ENCODE results near the gene ROBO1.

The ROBO1 gene

GRCh38 chr3:79684041-79684440, 83.8 kb downstream of the ROBO1 start:
- ChIA-PET CTCF (no interaction called here), POLR2A (no interaction called here)
- no peak for DNase-seq (ENCODE audit: extremely low spot score)
- TF ChIP-seq SP1 (IDR thresholded peaks at IDR 0.05) (no peak), ELF4 (IDR thresholded peaks at IDR 0.05) (no peak), CTBP1 (IDR thresholded peaks at IDR 0.05; ENCODE audit: borderline replicate concordance) (no peak), ZNF384 (IDR thresholded peaks at IDR 0.05) (no peak), BHLHE40 (IDR thresholded peaks at IDR 0.05; ENCODE audit: borderline replicate concordance) (no peak), FOXK2 (IDR thresholded peaks at IDR 0.05) (no peak), ARNT (IDR thresholded peaks at IDR 0.05) (no peak), FOXA1 (IDR thresholded peaks at IDR 0.05) (no peak), NFRKB (IDR thresholded peaks at IDR 0.05) (no peak), TARDBP (IDR thresholded peaks at IDR 0.05) (no peak), HDGF (IDR thresholded peaks at IDR 0.05; ENCODE audit: borderline replicate concordance) (no peak)
- TF ChIP-seq, protein P1, sequence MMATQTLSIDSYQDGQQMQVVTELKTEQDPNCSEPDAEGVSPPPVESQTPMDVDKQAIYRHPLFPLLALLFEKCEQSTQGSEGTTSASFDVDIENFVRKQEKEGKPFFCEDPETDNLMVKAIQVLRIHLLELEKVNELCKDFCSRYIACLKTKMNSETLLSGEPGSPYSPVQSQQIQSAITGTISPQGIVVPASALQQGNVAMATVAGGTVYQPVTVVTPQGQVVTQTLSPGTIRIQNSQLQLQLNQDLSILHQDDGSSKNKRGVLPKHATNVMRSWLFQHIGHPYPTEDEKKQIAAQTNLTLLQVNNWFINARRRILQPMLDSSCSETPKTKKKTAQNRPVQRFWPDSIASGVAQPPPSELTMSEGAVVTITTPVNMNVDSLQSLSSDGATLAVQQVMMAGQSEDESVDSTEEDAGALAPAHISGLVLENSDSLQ (IDR thresholded peaks at IDR 0.05), result no peak

- POLR2A ChIA-PET, result no interaction called here
- DNase-seq (ENCODE audit: extremely low spot score), result no peak
- TF ChIP-seq, protein P1 (IDR thresholded peaks at IDR 0.05), result no peak
- TF ChIP-seq ARNT (IDR thresholded peaks at IDR 0.05) (no peak), LEF1 (IDR thresholded peaks at IDR 0.05; ENCODE audit: borderline replicate concordance) (no peak), HDGF (IDR thresholded peaks at IDR 0.05; ENCODE audit: borderline replicate concordance) (no peak), SUZ12 (IDR thresholded peaks at IDR 0.05) (no peak), SP1 (IDR thresholded peaks at IDR 0.05) (no peak), NFRKB (IDR thresholded peaks at IDR 0.05) (no peak), CTBP1 (IDR thresholded peaks at IDR 0.05; ENCODE audit: borderline replicate concordance) (no peak), FOXM1 (IDR thresholded peaks at IDR 0.05; ENCODE audit: borderline replicate concordance) (no peak), L3MBTL2 (conservative IDR thresholded peaks at IDR 0.05) (no peak), FOXA1 (IDR thresholded peaks at IDR 0.05) (no peak), BHLHE40 (IDR thresholded peaks at IDR 0.05; ENCODE audit: borderline replicate concordance) (no peak), TARDBP (IDR thresholded peaks at IDR 0.05) (no peak), FOXK2 (IDR thresholded peaks at IDR 0.05) (no peak), ELF4 (IDR thresholded peaks at IDR 0.05) (no peak)
- CTCF ChIA-PET, result no interaction called here
These were observed 95.1 kb downstream of the ROBO1 start for GRCh38 chr3:79672731-79673130.

- no peak for TF ChIP-seq LEF1 (IDR thresholded peaks at IDR 0.05; ENCODE audit: borderline replicate concordance)
- no peak for TF ChIP-seq SUZ12 (IDR thresholded peaks at IDR 0.05)
- TF ChIP-seq NFRKB (IDR thresholded peaks at IDR 0.05), result no peak
- no peak for TF ChIP-seq FOXM1 (IDR thresholded peaks at IDR 0.05; ENCODE audit: borderline replicate concordance)
- TF ChIP-seq BHLHE40 (IDR thresholded peaks at IDR 0.05; ENCODE audit: borderline replicate concordance), result no peak
- TF ChIP-seq ARNT (IDR thresholded peaks at IDR 0.05), result no peak
- no peak for TF ChIP-seq FOXA1 (IDR thresholded peaks at IDR 0.05)
- TF ChIP-seq HDGF (IDR thresholded peaks at IDR 0.05; ENCODE audit: borderline replicate concordance), result no peak
- no peak for TF ChIP-seq TARDBP (IDR thresholded peaks at IDR 0.05)
- TF ChIP-seq SP1 (IDR thresholded peaks at IDR 0.05), result no peak
- TF ChIP-seq ZNF384 (IDR thresholded peaks at IDR 0.05), result no peak
- POLR2A ChIA-PET, result no interaction called here
- CTCF ChIA-PET, result no interaction called here
- no peak for DNase-seq (ENCODE audit: extremely low spot score)
These were observed 95.7 kb downstream of the ROBO1 start for GRCh38 chr3:79672075-79672474.

DNA sequence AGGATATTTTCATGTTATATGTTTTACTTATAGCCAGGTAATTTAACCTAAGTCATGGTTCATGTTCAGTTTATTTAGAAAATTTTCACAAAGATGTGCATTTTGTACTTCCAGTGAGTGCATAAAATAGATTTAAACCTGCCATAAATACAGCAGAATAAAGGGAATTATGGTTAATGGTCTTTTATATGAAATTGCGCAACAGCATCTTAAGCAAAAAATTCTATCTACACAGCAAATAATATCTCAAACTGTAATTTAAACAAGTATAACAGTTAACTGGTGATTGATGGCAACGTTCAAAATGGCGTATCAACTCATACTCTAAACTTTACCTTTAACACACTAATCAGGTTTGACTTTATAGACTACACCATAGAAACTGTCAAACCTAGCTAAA, 97.6 kb downstream of the ROBO1 start:
- TF ChIP-seq NFRKB (IDR thresholded peaks at IDR 0.05) (no peak), L3MBTL2 (conservative IDR thresholded peaks at IDR 0.05) (no peak), ELF4 (IDR thresholded peaks at IDR 0.05) (no peak), CTBP1 (IDR thresholded peaks at IDR 0.05; ENCODE audit: borderline replicate concordance) (no peak), ZNF384 (IDR thresholded peaks at IDR 0.05) (no peak), FOXA1 (IDR thresholded peaks at IDR 0.05) (no peak), TARDBP (IDR thresholded peaks at IDR 0.05) (no peak), HDGF (IDR thresholded peaks at IDR 0.05; ENCODE audit: borderline replicate concordance) (no peak), FOXM1 (IDR thresholded peaks at IDR 0.05; ENCODE audit: borderline replicate concordance) (no peak), SUZ12 (IDR thresholded peaks at IDR 0.05) (no peak), ARNT (IDR thresholded peaks at IDR 0.05) (no peak), SP1 (IDR thresholded peaks at IDR 0.05) (no peak), LEF1 (IDR thresholded peaks at IDR 0.05; ENCODE audit: borderline replicate concordance) (no peak), BHLHE40 (IDR thresholded peaks at IDR 0.05; ENCODE audit: borderline replicate concordance) (no peak), FOXK2 (IDR thresholded peaks at IDR 0.05) (no peak)
- TF ChIP-seq, protein P1 (IDR thresholded peaks at IDR 0.05), result no peak
- no peak for DNase-seq (ENCODE audit: extremely low spot score)
- CTCF ChIA-PET, result no interaction called here
- POLR2A ChIA-PET, result no interaction called here

DNA sequence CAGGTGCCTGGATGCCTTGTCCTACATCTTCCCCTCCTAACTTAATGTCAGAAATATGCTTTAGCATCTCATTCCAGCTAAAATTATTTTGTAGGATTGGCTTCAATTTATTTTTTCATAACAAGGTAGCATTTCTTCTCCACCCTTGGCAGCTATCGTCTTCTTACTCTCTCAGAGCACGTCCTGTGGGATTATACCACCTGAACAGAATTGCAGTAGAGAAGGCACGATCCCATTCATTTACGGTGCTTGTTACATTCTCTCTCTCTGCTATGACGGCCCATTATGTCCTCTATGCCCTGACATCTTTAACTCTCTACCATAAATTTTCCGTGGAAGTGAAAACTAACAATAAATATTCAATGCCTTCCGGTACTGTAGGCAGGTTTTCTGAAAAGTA, 103.3 kb downstream of the ROBO1 start:
- CTCF ChIA-PET, result no interaction called here
- no peak for TF ChIP-seq LEF1 (IDR thresholded peaks at IDR 0.05; ENCODE audit: borderline replicate concordance)
- TF ChIP-seq ARNT (IDR thresholded peaks at IDR 0.05), result no peak
- no peak for TF ChIP-seq HDGF (IDR thresholded peaks at IDR 0.05; ENCODE audit: borderline replicate concordance)
- no peak for TF ChIP-seq ZNF384 (IDR thresholded peaks at IDR 0.05)
- POLR2A ChIA-PET, result no interaction called here
- no peak for DNase-seq (ENCODE audit: extremely low spot score)

DNA sequence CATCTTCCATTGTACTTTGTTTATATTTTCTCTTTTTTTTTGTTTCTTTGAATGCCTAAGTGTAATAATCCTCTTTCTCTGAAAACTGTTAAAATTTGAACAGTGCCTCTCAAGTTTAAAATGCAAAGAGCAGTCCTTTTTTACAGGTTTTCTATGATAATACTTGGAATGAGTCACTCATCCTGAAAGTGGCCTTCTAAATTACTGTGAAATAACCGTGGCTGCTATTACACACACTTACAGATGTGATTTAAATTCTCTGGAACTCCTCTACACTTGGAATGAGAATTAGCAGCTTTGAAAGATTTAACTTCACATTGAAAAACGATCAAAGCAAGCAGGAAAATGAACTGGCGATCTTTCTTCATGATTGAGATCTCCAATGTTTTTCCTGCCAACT, 105.9 kb downstream of the ROBO1 start:
- ChIA-PET POLR2A (no interaction called here), CTCF (no interaction called here)
- DNase-seq (ENCODE audit: extremely low spot score), result no peak
- TF ChIP-seq L3MBTL2 (conservative IDR thresholded peaks at IDR 0.05), result no peak
- TF ChIP-seq SUZ12 (IDR thresholded peaks at IDR 0.05), result no peak
- no peak for TF ChIP-seq CTBP1 (IDR thresholded peaks at IDR 0.05; ENCODE audit: borderline replicate concordance)
- no peak for TF ChIP-seq LEF1 (IDR thresholded peaks at IDR 0.05; ENCODE audit: borderline replicate concordance)
